Measurements from ENCODE around the gene UGDH.

DNA sequence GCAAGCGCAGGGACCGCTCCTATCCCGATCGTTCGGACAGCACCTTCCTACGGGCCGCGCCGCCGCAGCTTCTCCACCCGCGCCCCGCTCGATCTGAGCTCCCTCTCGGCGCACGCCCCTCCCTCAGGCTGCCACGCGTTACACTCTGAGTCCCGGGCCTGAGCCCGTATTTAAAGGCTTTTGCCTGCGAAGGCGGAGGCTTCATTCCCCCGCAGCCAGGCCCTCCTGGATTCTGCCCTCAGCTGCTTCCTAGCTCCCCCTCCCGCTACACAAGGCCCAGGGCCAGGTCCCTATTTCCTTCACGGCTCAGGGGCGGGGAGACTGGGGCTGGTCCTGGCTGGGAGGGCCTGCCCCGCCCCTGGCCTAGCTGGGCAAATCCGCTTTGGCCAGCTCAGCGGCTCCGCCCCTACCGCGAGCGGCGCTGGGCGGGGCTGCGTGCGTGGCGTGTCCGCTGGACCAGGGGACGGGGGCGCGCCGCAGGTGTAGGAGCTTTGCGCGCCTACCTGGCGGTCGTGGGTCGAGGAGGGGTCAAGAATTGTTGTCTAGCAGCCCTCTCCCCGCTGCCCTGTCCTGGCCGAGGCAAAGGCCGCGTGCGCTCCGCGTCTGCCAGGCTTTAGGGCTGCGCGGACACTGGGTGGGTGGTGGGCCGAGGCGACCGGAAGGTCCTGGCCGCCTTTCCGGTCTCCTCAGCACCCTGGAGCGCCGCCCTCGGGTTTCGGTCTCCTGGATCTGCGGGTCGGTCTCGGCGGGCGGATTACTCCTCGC is at the start of gene UGDH:
- TF ChIP-seq, protein P1, sequence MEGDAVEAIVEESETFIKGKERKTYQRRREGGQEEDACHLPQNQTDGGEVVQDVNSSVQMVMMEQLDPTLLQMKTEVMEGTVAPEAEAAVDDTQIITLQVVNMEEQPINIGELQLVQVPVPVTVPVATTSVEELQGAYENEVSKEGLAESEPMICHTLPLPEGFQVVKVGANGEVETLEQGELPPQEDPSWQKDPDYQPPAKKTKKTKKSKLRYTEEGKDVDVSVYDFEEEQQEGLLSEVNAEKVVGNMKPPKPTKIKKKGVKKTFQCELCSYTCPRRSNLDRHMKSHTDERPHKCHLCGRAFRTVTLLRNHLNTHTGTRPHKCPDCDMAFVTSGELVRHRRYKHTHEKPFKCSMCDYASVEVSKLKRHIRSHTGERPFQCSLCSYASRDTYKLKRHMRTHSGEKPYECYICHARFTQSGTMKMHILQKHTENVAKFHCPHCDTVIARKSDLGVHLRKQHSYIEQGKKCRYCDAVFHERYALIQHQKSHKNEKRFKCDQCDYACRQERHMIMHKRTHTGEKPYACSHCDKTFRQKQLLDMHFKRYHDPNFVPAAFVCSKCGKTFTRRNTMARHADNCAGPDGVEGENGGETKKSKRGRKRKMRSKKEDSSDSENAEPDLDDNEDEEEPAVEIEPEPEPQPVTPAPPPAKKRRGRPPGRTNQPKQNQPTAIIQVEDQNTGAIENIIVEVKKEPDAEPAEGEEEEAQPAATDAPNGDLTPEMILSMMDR (IDR thresholded peaks at IDR 0.05; ENCODE audit: low read length) = no peak
- no peak for TF ChIP-seq EZH2 (optimal IDR thresholded peaks at IDR 0.05; ENCODE audit: low read depth, low read length)
